Measurements from ENCODE around the gene HINT3.
A peak's percentile ranks its signal among the peaks of the same experiment; 100 is the strongest.

The HINT3 gene

DNA sequence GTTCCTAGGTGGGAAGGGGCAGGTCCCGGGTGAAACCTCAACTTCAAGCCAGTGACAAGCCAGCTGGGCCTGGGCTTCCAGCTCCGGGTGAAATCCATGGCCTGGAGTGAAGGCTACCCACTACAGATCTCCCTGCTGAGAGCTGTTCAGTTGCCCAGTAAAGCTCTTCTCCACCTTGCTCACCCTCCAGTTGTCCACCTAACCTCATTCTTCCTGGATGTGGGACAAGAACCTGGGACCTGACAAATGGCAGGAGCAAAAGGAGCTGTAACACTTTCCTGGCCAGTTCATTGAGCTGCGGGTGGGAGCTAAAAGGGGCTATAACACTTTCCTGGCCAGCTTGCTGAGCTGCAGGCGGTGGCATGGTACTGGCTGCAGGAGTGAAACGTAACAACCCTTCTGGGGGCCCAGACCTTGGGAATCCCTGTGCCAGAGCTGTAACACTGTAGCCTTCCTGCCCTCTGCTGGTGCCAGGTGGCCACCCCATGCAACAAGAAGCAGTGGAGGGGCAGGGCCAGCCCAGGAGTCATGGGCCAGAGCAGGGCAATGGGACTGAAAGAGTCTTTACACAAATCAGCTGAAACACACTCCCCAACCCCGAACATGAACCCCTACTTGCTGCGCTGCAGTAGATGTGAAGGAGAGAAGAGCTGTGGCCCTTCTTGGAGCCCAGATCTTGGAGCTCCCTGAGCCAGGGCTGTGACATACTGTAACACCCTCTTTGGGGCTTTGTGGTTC lies 3.6 kb upstream of the HINT3 start:
- no peak for DNase-seq (ENCODE audit: low read depth)
- in situ Hi-C loops (cut with HindIII; ENCODE audit: low sequenced_read_pairs): loop anchor here (25.0 kb wide), 1 partner anchor 166 kb away; the partner anchor contains the start of gene NCOA7
- TF ChIP-seq, protein P1, sequence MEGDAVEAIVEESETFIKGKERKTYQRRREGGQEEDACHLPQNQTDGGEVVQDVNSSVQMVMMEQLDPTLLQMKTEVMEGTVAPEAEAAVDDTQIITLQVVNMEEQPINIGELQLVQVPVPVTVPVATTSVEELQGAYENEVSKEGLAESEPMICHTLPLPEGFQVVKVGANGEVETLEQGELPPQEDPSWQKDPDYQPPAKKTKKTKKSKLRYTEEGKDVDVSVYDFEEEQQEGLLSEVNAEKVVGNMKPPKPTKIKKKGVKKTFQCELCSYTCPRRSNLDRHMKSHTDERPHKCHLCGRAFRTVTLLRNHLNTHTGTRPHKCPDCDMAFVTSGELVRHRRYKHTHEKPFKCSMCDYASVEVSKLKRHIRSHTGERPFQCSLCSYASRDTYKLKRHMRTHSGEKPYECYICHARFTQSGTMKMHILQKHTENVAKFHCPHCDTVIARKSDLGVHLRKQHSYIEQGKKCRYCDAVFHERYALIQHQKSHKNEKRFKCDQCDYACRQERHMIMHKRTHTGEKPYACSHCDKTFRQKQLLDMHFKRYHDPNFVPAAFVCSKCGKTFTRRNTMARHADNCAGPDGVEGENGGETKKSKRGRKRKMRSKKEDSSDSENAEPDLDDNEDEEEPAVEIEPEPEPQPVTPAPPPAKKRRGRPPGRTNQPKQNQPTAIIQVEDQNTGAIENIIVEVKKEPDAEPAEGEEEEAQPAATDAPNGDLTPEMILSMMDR (IDR thresholded peaks at IDR 0.05; ENCODE audit: low read depth, low read length, missing control alignments): peak; percentile 37
- no peak overlapping the region for H3K4me3 ChIP-seq (ENCODE audit: low read depth, low read length)

- H3K4me3 ChIP-seq (ENCODE audit: low read depth, low read length): no peak overlapping the region
- no peak for DNase-seq (ENCODE audit: low read depth)
- TF ChIP-seq, protein P1 (IDR thresholded peaks at IDR 0.05; ENCODE audit: low read depth, low read length, missing control alignments): peak; percentile 10
- in situ Hi-C loops (cut with HindIII; ENCODE audit: low sequenced_read_pairs): loop anchor here (25.0 kb wide), 1 partner anchor 166 kb away; the partner anchor contains the start of gene NCOA7
Observed at GRCh38 chr6:125953502-125953875, 3.1 kb upstream of the HINT3 start.

DNA sequence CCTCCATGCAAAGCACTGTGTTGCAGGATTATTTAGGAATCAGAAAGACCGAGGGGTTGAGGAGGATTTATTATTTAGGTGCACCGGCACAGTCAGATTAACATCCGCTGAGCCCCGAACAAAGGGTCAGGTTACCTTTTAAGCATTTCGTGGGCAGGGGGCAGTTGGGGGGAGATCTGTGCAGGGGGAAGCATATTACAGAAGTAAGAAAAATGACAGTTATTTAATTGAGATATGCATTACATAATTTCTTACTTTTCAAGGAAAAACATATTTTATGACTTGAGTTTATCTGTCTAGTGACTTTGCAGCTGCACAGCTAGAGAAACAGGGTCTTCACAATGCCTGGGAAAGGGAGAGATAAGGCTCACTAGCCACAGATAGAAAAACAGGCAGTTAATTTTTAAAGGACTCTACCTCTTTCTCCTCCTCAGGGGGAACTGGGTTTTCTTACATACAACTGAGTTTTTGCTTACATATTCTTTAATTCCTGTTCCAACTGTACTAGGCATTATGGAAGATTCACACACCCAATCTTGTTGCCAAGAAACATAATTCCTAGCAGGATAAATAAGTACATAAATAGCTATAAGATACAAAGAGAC lies 1.7 kb upstream of the HINT3 start:
- in situ Hi-C loops (cut with HindIII; ENCODE audit: low sequenced_read_pairs): loop anchor here (25.0 kb wide), 1 partner anchor 168 kb away; the partner anchor contains the start of gene NCOA7

DNA sequence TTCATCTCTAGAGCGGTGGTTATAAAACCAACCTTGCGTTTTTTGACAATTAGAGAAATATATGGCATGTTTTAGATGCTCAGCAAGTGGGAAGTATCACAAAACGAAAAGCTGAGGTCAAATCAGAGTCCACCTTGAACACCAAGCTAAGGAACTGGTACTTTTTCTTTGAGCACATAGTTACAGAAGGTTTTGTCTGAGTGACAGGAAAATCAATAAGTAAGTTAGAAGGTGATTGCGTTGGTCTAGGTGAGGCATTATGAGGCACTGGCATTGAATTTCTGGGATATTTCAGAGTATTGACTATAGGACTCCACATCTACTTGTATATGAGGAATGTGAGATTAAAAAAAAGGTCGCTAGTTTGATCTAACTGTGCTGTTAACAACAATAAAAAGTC lies 597 bp upstream of the HINT3 start:
- no peak for DNase-seq (ENCODE audit: low read depth)
- TF ChIP-seq, protein P1 (IDR thresholded peaks at IDR 0.05; ENCODE audit: low read depth, low read length, missing control alignments): no peak
- peak overlapping the region; percentile 75 for H3K4me3 ChIP-seq (ENCODE audit: low read depth, low read length)
- in situ Hi-C loops (cut with HindIII; ENCODE audit: low sequenced_read_pairs): loop anchor here (25.0 kb wide), 1 partner anchor 169 kb away; the partner anchor contains the start of gene NCOA7

More for the DNA sequence above, 1.7 kb upstream of the HINT3 start:
- no peak overlapping the region for H3K4me3 ChIP-seq (ENCODE audit: low read depth, low read length)
- TF ChIP-seq, protein P1 (IDR thresholded peaks at IDR 0.05; ENCODE audit: low read depth, low read length, missing control alignments): no peak
- no peak for DNase-seq (ENCODE audit: low read depth)

- in situ Hi-C loops (cut with HindIII; ENCODE audit: low sequenced_read_pairs): loop anchor here (25.0 kb wide), 1 partner anchor 170 kb away; the partner anchor contains the start of gene NCOA7
- TF ChIP-seq, protein P1 (IDR thresholded peaks at IDR 0.05; ENCODE audit: low read depth, low read length, missing control alignments): no peak
- H3K4me3 ChIP-seq (ENCODE audit: low read depth, low read length): peak overlapping the region; percentile 75
- no peak for DNase-seq (ENCODE audit: low read depth)
Observed at GRCh38 chr6:125957391-125957693, 772 bp downstream of the HINT3 start.

DNA sequence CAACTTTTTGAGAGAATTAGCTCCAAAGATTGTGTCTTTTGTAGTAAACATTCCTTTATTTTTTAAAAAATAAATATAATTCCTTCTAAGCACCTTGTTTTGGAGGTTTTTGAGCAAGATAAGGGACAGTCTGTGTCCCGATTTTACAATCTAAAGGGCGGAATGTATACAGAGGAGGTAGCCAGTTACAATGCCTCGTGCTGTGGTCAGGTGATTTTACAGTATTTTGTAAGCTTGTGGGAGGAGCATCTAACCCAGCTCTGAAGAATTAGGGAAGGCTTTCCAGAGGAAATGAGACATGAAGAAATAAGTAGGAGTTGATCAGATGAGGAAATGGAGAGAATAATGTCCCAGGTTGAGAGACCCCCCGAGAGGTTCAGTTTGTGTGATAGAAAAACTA lies 1.3 kb downstream of the HINT3 start:
- TF ChIP-seq, protein P1 (IDR thresholded peaks at IDR 0.05; ENCODE audit: low read depth, low read length, missing control alignments): no peak
- in situ Hi-C loops (cut with HindIII; ENCODE audit: low sequenced_read_pairs): loop anchor here (25.0 kb wide), 1 partner anchor 171 kb away; the partner anchor contains the start of gene NCOA7
- H3K4me3 ChIP-seq (ENCODE audit: low read depth, low read length): peak overlapping the region; percentile 75
- DNase-seq (ENCODE audit: low read depth): no peak
